CD4-positive, alpha-beta T cell treated with Interleukin-10 for 1 hour (primary cell): Measurements from ENCODE around the gene TEKTIP1.
"Not testable (repeated sequence)": the region's sequence is repeated elsewhere in the genome, so short reads cannot be mapped to it uniquely, and the experiment has no call there.

Experiments
- DNase-seq: peaks from one replicate; pipeline ENCODE4 v3.0.0-alpha.2; 2020

The TEKTIP1 gene

GRCh38 chr19:3524078-3524842 is 14.7 kb upstream of the TEKTIP1 start:
- no peak for DNase-seq

- no peak for DNase-seq
Observed at GRCh38 chr19:3524904-3525451, 14.0 kb upstream of the TEKTIP1 start.

GRCh38 chr19:3526507-3527237 is 12.3 kb upstream of the TEKTIP1 start:
- no peak for DNase-seq

- DNase-seq: no peak
Observed at GRCh38 chr19:3527238-3527910, 11.6 kb upstream of the TEKTIP1 start.

GRCh38 chr19:3528080-3528479 is 10.9 kb upstream of the TEKTIP1 start:
- no peak for DNase-seq

DNA sequence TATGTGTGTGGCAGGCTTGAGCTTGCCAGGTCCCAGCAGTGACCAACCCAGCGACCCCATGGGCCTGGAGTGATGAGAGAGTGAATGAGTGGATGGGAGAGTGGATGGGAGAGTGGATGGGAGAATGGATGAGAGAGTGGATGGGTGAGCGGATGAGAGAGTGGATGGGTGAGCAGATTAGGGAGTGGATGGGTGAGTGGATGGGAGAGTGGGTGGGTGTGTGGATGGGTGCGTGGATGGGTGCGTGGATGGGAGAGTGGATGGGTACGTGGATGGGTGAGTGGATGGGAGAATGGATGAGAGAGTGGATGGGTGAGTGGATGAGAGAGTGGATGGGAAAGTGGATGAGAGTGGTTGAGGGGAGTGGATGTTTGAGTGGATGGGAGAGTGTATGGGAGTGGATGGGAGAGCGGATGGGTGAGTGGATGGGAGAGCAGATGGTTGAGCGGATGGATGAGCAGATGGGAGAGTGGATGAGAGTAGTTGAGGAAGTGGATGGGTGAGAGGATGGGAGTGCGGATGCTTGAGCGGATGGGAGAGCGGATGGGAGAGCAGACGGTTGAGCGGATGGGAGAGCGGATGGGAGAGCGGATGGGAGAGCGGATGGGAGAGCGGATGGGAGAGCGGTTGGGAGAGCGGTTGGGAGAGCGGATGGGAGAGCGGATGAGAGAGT is 10.3 kb upstream of the TEKTIP1 start:
- no peak for DNase-seq

GRCh38 chr19:3529299-3529698 is 9.7 kb upstream of the TEKTIP1 start:
- DNase-seq: not testable (repeated sequence)

DNA sequence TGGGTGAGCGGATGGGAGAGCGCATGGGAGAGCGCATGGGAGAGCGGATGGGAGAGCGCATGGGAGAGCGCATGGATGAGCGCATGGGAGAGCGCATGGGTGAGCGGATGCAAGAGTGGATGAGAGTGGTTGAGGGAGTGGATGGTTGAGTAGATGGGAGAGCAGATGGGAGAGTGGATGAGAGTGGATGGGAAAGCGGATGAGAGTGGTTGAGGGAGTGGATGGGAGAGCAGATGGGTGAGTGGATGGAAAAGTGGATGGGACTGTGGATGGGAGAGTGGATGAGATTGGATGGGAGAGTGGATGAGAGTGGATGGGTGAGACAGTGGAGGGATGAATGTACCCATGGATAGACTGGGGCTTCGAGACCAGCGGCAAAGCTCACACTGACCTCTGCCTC is 8.6 kb upstream of the TEKTIP1 start:
- no peak for DNase-seq

DNA sequence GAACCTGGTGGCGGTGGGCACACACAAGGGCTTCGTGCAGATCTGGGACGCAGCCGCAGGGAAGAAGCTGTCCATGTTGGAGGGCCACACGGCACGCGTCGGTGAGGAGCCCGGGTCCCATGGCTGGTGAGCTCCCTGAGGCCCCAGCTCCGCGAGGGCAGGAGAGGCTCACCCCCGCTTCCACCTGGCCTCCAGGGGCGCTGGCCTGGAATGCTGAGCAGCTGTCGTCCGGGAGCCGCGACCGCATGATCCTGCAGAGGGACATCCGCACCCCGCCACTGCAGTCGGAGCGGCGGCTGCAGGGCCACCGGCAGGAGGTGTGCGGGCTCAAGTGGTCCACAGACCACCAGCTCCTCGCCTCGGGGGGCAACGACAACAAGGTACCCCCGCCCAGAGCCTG is 7.3 kb upstream of the TEKTIP1 start:
- DNase-seq: no peak

- DNase-seq: no peak
Observed at GRCh38 chr19:3532154-3532786, 6.7 kb upstream of the TEKTIP1 start.

DNA sequence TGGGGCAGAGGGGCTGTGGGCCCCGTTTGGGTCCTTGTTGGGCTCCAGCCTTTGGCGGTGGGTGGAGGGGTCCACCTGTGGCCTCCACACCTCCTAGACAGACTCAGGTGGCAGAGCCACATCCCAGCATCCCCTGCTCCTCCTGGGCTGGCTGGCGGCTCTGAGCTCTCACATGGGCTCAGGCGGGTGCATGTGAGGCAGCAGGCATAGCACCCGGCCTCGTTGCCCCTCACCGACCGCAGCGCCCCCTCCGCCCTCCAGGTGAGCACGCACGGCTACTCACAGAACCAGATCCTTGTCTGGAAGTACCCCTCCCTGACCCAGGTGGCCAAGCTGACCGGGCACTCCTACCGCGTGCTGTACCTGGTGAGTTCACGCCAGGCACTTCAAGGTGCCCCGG is 5.9 kb upstream of the TEKTIP1 start:
- DNase-seq: no peak

GRCh38 chr19:3533563-3534216 is 5.3 kb upstream of the TEKTIP1 start:
- DNase-seq: no peak

GRCh38 chr19:3534375-3535234 is 4.4 kb upstream of the TEKTIP1 start:
- no peak for DNase-seq

DNA sequence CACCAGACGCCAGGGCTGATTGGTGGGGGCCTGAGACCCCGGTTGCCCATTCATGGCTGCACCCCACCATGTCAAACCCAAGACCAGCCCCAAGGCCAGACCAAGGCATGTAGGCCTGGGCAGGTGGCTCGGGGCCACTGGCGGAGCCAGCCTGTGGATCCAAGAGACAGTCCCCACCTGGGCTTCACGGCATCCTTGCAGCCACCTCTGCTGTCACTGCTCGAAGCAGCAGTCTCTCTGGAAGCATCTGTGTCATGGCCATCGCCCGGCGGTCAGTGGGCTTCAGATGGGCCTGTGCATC is 3.8 kb upstream of the TEKTIP1 start:
- DNase-seq: no peak

DNA sequence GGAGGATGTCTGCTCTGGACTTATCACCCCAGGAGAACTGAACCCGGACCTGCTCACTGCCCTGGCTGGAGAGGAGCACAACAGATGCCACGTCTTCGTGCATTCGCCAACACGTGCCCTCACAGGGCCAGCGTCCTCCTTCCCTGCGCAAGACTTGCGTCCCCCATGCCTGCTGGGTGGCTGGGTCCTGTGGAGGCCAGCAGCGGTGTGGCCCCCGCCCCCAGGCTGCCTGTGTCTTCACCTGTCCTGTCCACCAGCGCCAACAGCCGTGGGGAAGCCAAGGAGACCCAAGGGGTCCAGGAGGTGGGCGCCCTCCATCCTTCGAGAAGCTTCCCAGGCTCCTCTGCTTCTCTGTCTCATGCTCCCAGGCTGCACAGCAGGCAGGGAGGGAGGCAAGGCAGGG is 3.4 kb upstream of the TEKTIP1 start:
- DNase-seq: no peak

DNA sequence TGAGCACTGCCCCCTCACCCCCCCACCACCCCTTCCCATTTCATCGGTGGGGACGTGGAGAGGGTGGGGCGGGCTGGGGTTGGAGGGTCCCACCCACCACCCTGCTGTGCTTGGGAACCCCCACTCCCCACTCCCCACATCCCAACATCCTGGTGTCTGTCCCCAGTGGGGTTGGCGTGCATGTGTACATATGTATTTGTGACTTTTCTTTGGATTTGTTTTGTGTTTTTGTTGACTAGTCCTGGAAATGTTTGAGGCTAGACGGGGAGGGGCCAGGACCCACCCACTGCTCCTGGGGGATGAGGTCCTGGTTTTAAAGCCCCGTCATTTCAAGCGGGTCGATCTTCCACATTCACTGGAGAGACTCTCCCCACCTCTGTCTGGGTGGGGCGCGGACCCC is 3.0 kb upstream of the TEKTIP1 start:
- DNase-seq: no peak

DNA sequence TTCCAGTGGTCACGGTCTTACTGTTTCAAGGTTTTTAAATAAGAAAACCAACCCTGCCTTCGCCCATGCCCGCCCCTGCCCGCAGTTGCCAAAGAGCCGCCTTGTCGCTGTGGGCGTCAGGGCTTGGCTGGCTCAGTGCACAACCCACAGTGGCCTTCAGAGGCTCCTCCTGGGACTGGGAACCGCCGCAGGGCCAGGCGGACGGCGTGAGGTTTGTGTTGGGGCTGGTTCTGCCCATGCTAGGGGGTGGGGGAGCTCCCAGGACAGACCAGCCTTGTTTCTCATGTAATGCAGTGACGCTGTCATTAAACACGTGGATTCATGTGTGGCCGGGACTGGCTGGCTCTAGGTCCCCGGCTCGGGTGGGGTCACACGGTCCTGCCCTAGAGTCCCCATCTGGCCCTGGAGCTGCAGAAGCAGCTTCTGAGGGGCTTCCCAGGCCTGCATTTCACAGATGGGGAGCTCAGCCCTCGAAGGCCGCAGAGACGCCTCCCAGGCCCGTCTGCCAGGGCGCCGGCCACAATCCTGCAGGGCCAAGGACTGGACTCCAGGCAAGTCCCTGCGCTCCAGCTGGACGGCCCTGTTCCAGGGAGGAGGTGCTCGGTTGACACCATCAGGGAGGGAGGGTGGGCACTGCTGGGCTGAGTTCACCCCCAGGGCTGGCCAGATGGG is 2.4 kb upstream of the TEKTIP1 start:
- no peak for DNase-seq

- no peak for DNase-seq
Observed at GRCh38 chr19:3537101-3537437, 1.9 kb upstream of the TEKTIP1 start.

DNA sequence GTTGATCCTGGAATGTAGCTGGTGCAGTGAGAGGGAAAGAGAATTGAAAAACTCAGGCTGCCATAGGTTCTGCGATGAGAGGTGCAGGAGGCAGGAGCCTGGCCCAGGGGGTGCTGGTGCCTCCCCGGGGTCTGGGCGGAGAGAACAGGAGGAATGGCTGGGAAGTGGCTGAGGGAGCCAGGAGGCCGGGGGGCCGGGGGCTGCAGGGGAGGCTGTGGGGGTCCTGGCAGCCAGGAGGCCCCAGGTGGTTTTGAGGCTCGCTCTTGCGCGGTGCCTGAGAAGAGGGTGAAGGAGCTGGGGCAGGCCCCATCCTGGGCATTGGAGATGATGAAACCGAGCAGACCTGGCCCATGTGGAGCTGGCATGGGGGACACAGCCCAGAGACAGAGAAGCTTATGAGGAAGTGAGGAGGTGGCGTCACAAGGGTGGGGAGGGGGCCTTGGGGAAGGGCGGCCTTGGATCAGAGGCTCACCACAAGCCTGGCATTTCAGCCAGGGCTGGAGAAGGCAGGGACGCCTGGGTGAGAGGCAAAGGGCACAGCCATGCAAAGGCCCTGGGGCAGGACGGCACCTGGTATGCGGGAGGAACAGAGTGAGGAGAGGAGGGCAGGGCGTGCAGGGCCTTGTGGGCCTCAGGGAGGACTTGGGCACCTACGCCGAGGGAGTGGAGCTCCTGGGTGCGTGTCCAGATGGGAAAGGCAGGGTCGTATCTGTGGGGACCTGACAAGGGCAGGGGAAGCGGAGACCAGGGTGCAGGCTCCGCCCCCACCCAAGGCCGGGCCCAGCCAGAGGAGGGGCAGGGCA is 1.3 kb upstream of the TEKTIP1 start:
- no peak for DNase-seq
